ENCODE results near the gene AGAP1.

Gene AGAP1

GRCh38 chr2:236155406-236155805 is 661.6 kb downstream of the AGAP1 start:
- no peak for TF ChIP-seq CTCF (IDR thresholded peaks at IDR 0.05)

- no peak for TF ChIP-seq CTCF (IDR thresholded peaks at IDR 0.05)
Observed at GRCh38 chr2:236156095-236156859, 662.4 kb downstream of the AGAP1 start.

GRCh38 chr2:236156860-236157194 is 663.0 kb downstream of the AGAP1 start:
- no peak for TF ChIP-seq CTCF (IDR thresholded peaks at IDR 0.05)

- TF ChIP-seq CTCF (IDR thresholded peaks at IDR 0.05): no peak
Observed at GRCh38 chr2:236157366-236157765, 663.5 kb downstream of the AGAP1 start.

GRCh38 chr2:236157815-236158498 is 664.1 kb downstream of the AGAP1 start:
- TF ChIP-seq CTCF (IDR thresholded peaks at IDR 0.05): no peak

- no peak for TF ChIP-seq CTCF (IDR thresholded peaks at IDR 0.05)
Observed at GRCh38 chr2:236158969-236159777, 665.3 kb downstream of the AGAP1 start.

GRCh38 chr2:236159778-236160170 is 665.9 kb downstream of the AGAP1 start:
- no peak for TF ChIP-seq CTCF (IDR thresholded peaks at IDR 0.05)

All from LNCAP (cell line).